Glutamatergic neuron (in vitro differentiated cells): ENCODE results near the gene ZNF777. TPM values are rescaled to one million over a fixed set of nuclear protein-coding genes. Genes with fewer than 3 reads are reported as not detected.

ENCODE experiments used
- DNase-seq: peaks from one replicate; pipeline ENCODE4 v3.0.0; 2022
- H3K27ac Mint-ChIP-seq: one replicate; pipeline ENCODE4 v1.8.0; 2020; ENCODE audit warnings: mild to moderate bottlenecking, mixed read lengths, inconsistent platforms; ENCODE audit not compliant: unreplicated experiment
- H3K27me3 Mint-ChIP-seq: one replicate; pipeline ENCODE4 v1.8.0; 2020; ENCODE audit warnings: mild to moderate bottlenecking, moderate library complexity, mixed read lengths, inconsistent platforms; ENCODE audit not compliant: unreplicated experiment
- H3K36me3 Mint-ChIP-seq: one replicate; pipeline ENCODE4 v1.8.0; 2020; ENCODE audit warnings: mild to moderate bottlenecking, mixed read lengths, inconsistent platforms; ENCODE audit not compliant: unreplicated experiment
- H3K4me1 Mint-ChIP-seq: one replicate; pipeline ENCODE4 v1.8.0; 2020; ENCODE audit warnings: mild to moderate bottlenecking, low read depth, mixed read lengths, inconsistent platforms; ENCODE audit not compliant: unreplicated experiment
- H3K4me3 Mint-ChIP-seq: one replicate; pipeline ENCODE4 v1.8.0; 2020; ENCODE audit warnings: mild to moderate bottlenecking, mixed read lengths, inconsistent platforms; ENCODE audit not compliant: unreplicated experiment
- H3K9me3 Mint-ChIP-seq: one replicate; pipeline ENCODE4 v1.8.0; 2020; ENCODE audit warnings: mild to moderate bottlenecking, moderate library complexity, mixed read lengths, inconsistent platforms; ENCODE audit not compliant: unreplicated experiment
- total RNA-seq: library from RNA; stranded (reverse); fragmentation: NEBNext Ultra II Directional; extraction: Animal tissue kit (Norgen Biotek cat#: 25700); gene quantifications from one replicate; pipeline ENCODE4 v1.2.1, GENCODE V29; 2021; ENCODE audit not compliant: unreplicated experiment
- TF ChIP-seq, protein P1 (sequence below): fragments of 200-600 bp; sonication (generic); IDR thresholded peaks from one replicate; pipeline ENCODE4 v1.5.0; 2021; ENCODE audit not compliant: partially characterized antibody, unreplicated experiment

The ZNF777 gene
- total RNA-seq, 1 donor from 2014 or later: 18.0 TPM

DNA sequence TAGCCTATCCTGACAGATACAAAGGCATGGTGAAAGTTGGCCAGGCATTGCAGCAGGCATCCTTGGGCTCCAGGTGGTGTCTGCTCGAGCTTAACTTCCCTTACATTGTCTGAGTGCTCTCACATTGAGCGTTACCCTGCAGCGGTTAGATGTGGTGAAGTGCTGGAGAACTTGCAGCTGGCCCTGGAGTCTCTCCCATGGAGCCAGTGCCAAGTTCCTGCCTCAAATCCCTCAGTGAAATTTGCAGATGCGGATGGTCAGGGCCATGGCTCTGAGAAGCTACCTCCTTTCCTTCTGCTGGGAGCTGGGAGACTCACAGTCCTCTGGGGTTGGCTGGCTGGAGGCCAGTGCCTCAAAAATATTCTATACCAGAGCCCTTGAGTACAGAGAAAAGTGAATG is 40.0 kb upstream of the ZNF777 start:
- peaks cover 7% of the 10 kb centered on the region for H3K9me3 Mint-ChIP-seq
- peaks cover 3% of the 10 kb centered on the region for H3K4me1 Mint-ChIP-seq
- DNase-seq: no peak
- no peak overlapping the region for H3K27ac Mint-ChIP-seq
- TF ChIP-seq, protein P1, sequence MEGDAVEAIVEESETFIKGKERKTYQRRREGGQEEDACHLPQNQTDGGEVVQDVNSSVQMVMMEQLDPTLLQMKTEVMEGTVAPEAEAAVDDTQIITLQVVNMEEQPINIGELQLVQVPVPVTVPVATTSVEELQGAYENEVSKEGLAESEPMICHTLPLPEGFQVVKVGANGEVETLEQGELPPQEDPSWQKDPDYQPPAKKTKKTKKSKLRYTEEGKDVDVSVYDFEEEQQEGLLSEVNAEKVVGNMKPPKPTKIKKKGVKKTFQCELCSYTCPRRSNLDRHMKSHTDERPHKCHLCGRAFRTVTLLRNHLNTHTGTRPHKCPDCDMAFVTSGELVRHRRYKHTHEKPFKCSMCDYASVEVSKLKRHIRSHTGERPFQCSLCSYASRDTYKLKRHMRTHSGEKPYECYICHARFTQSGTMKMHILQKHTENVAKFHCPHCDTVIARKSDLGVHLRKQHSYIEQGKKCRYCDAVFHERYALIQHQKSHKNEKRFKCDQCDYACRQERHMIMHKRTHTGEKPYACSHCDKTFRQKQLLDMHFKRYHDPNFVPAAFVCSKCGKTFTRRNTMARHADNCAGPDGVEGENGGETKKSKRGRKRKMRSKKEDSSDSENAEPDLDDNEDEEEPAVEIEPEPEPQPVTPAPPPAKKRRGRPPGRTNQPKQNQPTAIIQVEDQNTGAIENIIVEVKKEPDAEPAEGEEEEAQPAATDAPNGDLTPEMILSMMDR: no peak
- H3K4me3 Mint-ChIP-seq: no peak overlapping the region
- peaks cover 8% of the 10 kb centered on the region for H3K27me3 Mint-ChIP-seq
- H3K36me3 Mint-ChIP-seq: peaks cover 5% of the 10 kb centered on the region

DNA sequence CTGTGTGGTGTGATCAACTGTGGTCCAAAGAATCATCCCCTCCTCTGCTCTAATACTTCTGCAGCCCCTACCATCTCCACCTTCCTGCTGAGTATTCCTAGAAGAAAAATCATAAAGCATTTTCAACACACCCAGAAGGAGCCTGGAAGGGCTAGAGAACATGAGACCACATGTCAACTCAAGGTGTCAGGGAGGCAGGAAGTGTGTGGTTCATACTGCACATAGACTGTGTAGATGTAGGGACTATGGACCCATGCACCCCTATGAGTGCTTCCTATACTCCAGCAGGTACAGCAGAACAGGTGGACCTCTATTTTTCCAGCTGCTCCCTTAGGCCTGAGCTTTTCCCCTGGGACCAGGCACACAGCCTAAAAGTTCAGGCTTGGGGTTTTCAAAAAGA is 39.3 kb upstream of the ZNF777 start:
- peaks cover 7% of the 10 kb centered on the region for H3K9me3 Mint-ChIP-seq
- H3K27me3 Mint-ChIP-seq: peaks cover 8% of the 10 kb centered on the region

DNA sequence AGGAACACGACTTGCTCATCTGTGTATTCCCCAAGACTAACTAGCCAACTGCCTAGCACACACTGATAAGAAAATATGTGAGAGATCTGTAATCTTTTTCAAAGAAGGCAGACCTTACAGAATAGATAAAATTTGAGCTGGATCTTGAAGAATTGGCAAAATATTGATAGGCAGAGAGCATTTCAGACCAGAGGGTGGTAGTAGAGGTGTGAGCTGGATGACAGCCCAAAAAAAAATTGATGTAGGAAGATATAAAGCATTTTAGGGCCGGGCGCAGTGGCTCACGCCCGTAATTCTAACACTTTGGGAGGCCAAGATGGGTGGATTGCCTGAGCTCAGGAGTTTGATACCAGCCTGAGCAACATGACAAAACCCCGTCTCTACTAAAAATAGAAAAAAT is 37.9 kb upstream of the ZNF777 start:
- no peak overlapping the region for H3K4me3 Mint-ChIP-seq
- TF ChIP-seq, protein P1: no peak
- no peak overlapping the region for H3K27ac Mint-ChIP-seq

More for the DNA sequence above, 39.3 kb upstream of the ZNF777 start:
- peaks cover 4% of the 10 kb centered on the region for H3K4me1 Mint-ChIP-seq
- no peaks in the 10 kb centered on the region for H3K36me3 Mint-ChIP-seq
- TF ChIP-seq, protein P1: no peak
- H3K4me3 Mint-ChIP-seq: no peak overlapping the region
- no peak overlapping the region for H3K27ac Mint-ChIP-seq
- DNase-seq: no peak

DNA sequence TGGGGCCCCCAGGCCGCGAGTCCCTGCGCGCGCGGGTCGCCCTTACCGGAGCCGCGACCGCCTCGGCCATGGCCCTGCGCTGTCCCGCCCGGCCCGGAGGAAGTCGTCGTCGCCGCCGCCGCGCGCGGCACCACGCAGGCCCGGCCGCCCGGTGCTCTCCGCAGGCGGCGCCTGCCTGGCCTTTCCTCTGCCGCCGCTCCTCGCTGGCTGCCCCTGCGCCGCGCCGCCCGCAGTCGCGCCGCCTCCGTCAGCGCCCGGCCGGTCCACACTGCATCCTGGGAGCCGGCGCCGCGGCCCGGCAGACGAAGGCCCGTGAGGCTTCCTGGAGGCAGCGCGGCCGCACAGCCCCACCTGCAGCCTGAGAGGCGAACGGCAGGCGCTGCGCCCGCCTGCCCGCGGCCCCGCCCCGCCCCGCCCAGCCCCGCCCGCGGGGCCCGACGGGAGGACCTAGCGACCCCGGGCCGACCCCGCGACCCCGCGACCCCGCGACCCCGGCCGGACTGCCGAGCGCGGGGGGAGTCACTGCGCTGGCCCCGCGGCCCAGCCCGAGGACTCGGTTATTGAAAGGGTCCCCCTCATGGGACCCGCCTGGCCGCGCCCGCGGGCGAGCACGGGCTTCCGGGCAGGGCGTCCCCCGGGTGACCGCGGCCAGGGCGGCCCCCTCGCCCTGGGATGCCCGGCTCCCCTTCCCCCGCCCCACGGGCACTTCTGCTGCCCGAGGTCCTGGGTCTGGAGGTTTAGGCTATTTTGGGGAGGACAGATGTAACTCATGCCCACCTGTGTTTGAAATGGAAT is 36.8 kb upstream of the ZNF777 start, which contains the start of gene ZNF746:
Gene ZNF746 (minus strand): TSS at position 343 of the 795 bp plus-strand sequence. CDS start 273 bp downstream, at position 70.
- H3K27ac Mint-ChIP-seq: peak within 1 kb of the TSS; percentile 86
- peaks cover 8% of the 10 kb centered on the region for H3K27me3 Mint-ChIP-seq
- DNase-seq: peak; percentile 90
- peak within 1 kb of the TSS; percentile 98 for H3K4me3 Mint-ChIP-seq
- H3K4me1 Mint-ChIP-seq: peaks cover 4% of the 10 kb centered on the region
- peaks cover 4% of the 10 kb centered on the region for H3K9me3 Mint-ChIP-seq
- TF ChIP-seq, protein P1: peak; percentile 26
- no peaks in the 10 kb centered on the region for H3K36me3 Mint-ChIP-seq

More for the DNA sequence above, 37.9 kb upstream of the ZNF777 start:
- Mint-ChIP-seq H3K27me3 (peaks cover 8% of the 10 kb centered on the region), H3K4me1 (peaks cover 4% of the 10 kb centered on the region), H3K9me3 (peaks cover 4% of the 10 kb centered on the region), H3K36me3 (no peaks in the 10 kb centered on the region)
- no peak for DNase-seq
